ENCODE data around the gene CDK5RAP2.
"Not testable (repeated sequence)": the region's sequence is repeated elsewhere in the genome, so short reads cannot be mapped to it uniquely, and the experiment has no call there.

CDK5RAP2 gene

GRCh38 chr9:120500733-120501132 lies 79.2 kb downstream of the CDK5RAP2 start:
- no peak for DNase-seq (ENCODE audit: low read depth in 2 of 2)
- H3K4me3 ChIP-seq (replicated peaks in 1 of 2; ENCODE audit: low read depth in 2 of 2, low read length in 2 of 2): no peak overlapping the region
- TF ChIP-seq CTCF (IDR thresholded peaks at IDR 0.05; ENCODE audit: low read depth, low read length): no peak

GRCh38 chr9:120497865-120498264 lies 82.1 kb downstream of the CDK5RAP2 start:
- DNase-seq (ENCODE audit: low read depth in 2 of 2); H3K4me3 ChIP-seq (replicated peaks in 1 of 2; ENCODE audit: low read depth in 2 of 2, low read length in 2 of 2): not testable (repeated sequence)

GRCh38 chr9:120496438-120496837 lies 83.5 kb downstream of the CDK5RAP2 start:
- not testable (repeated sequence) for H3K4me3 ChIP-seq (replicated peaks in 1 of 2; ENCODE audit: low read depth in 2 of 2, low read length in 2 of 2); DNase-seq (ENCODE audit: low read depth in 2 of 2)

GRCh38 chr9:120490888-120491595 lies 88.9 kb downstream of the CDK5RAP2 start:
- TF ChIP-seq CTCF (IDR thresholded peaks at IDR 0.05; ENCODE audit: low read depth, low read length): no peak
- no peak for DNase-seq (ENCODE audit: low read depth in 2 of 2)
- H3K4me3 ChIP-seq (replicated peaks in 1 of 2; ENCODE audit: low read depth in 2 of 2, low read length in 2 of 2): no peak overlapping the region

GRCh38 chr9:120486835-120487234 lies 93.1 kb downstream of the CDK5RAP2 start:
- DNase-seq (ENCODE audit: low read depth in 2 of 2): no peak
- no peak for TF ChIP-seq CTCF (IDR thresholded peaks at IDR 0.05; ENCODE audit: low read depth, low read length)
- no peak overlapping the region for H3K4me3 ChIP-seq (replicated peaks in 1 of 2; ENCODE audit: low read depth in 2 of 2, low read length in 2 of 2)

- peak in 1 of 2 donors; percentile 26 for DNase-seq (ENCODE audit: low read depth in 2 of 2)
- no peak overlapping the region for H3K4me3 ChIP-seq (replicated peaks in 1 of 2; ENCODE audit: low read depth in 2 of 2, low read length in 2 of 2)
- no peak for TF ChIP-seq CTCF (IDR thresholded peaks at IDR 0.05; ENCODE audit: low read depth, low read length)
Measured at GRCh38 chr9:120486347-120486746, 93.6 kb downstream of the CDK5RAP2 start.

- no peak for DNase-seq (ENCODE audit: low read depth in 2 of 2)
- TF ChIP-seq CTCF (IDR thresholded peaks at IDR 0.05; ENCODE audit: low read depth, low read length): no peak
- no peak overlapping the region for H3K4me3 ChIP-seq (replicated peaks in 1 of 2; ENCODE audit: low read depth in 2 of 2, low read length in 2 of 2)
Measured at GRCh38 chr9:120485788-120486187, 94.2 kb downstream of the CDK5RAP2 start.

GRCh38 chr9:120484162-120484561 lies 95.8 kb downstream of the CDK5RAP2 start:
- no peak for TF ChIP-seq CTCF (IDR thresholded peaks at IDR 0.05; ENCODE audit: low read depth, low read length)
- no peak for DNase-seq (ENCODE audit: low read depth in 2 of 2)
- H3K4me3 ChIP-seq (replicated peaks in 1 of 2; ENCODE audit: low read depth in 2 of 2, low read length in 2 of 2): no peak overlapping the region

Data from cardiac fibroblast (primary cell).